B cell (primary cell): ENCODE measurements around the gene CSAG3. TPM values are rescaled to one million over a fixed set of nuclear protein-coding genes. Genes with fewer than 3 reads are reported as not detected.
"Not testable (repeated sequence)": the region's sequence is repeated elsewhere in the genome, so short reads cannot be mapped to it uniquely, and the experiment has no call there.

Experiments
- ATAC-seq: fragments of 200-7000 bp; cut with Tn5 transposase; one replicate; pipeline ENCODE4 v1.10.0; 2021; ENCODE audit warnings: low read depth, mild to moderate bottlenecking, moderate number of reproducible peaks, moderate library complexity
- CTCF ChIA-PET: fragments of 350-600 bp; sonication (Branson Sonifier 250); formaldehyde crosslinking; loops from one replicate; lab custom pipeline; 2021; ENCODE audit warnings: antibody characterized with exemption, inconsistent platforms; lab: Charles Lee
- POLR2A ChIA-PET: fragments of 350-600 bp; sonication (Branson Sonifier 250); formaldehyde crosslinking; loops from one replicate; lab custom pipeline; 2021; ENCODE audit warnings: antibody characterized with exemption; lab: Charles Lee
- DNase-seq: peaks from one replicate; pipeline ENCODE4 v3.0.0; 2013
- H2AFZ ChIP-seq: 2 replicates; pipeline ENCODE4 v1.6.1; 2012; ENCODE audit warnings: mild to moderate bottlenecking, low read depth, low read length; ENCODE audit not compliant: insufficient read depth, poor library complexity, severe bottlenecking
- H3K27ac ChIP-seq, 2 donors: 1 replicate in 1 of 2; 2 replicates in 1 of 2; pipeline ENCODE4 v1.5.1; 2012 to 2013; ENCODE audit warnings: low read length in 2 of 2, mild to moderate bottlenecking in 2 of 2, moderate library complexity in 1 of 2
- H3K27me3 ChIP-seq, 4 experiments: fragments of 200-600 bp in 1 of 4; sonication (generic) in 1 of 4; replicated peaks in 1 of 4; 1 replicate in 2 of 4; 2 replicates in 2 of 4; pipeline versions ENCODE4 v1.6.1 to v1.7.0; 2013 to 2016; ENCODE audit warnings: low read length in 3 of 4, mild to moderate bottlenecking in 2 of 4, mixed read lengths in 1 of 4, moderate library complexity in 1 of 4; ENCODE audit not compliant: insufficient read depth in 4 of 4, control insufficient read depth in 3 of 4; ENCODE audit errors: control extremely low read depth in 1 of 4
- H3K36me3 ChIP-seq, 2 experiments: replicated peaks in 1 of 2; 1 replicate in 1 of 2; 2 replicates in 1 of 2; pipeline versions ENCODE4 v1.6.1 to v1.7.1; 2013; ENCODE audit warnings: low read length in 1 of 2; ENCODE audit not compliant: insufficient read depth in 2 of 2, control insufficient read depth in 1 of 2; ENCODE audit errors: control extremely low read depth in 1 of 2, extremely low read depth in 1 of 2
- H3K4me1 ChIP-seq, 2 donors: fragments of 200-600 bp in 1 of 2; sonication (generic) in 1 of 2; 1 replicate in 1 of 2; 2 replicates in 1 of 2; pipeline versions ENCODE4 v1.5.1 to v1.6.1; 2013 to 2017; ENCODE audit warnings: low read length in 2 of 2; ENCODE audit not compliant: control insufficient read depth in 2 of 2, insufficient read depth in 2 of 2
- H3K4me2 ChIP-seq: replicated peaks from 2 replicates; pipeline ENCODE3; 2012; ENCODE audit warnings: mild to moderate bottlenecking, low read depth, low read length; ENCODE audit not compliant: poor library complexity, severe bottlenecking
- H3K4me3 ChIP-seq, 5 experiments: fragments of 200-600 bp in 1 of 5; sonication (generic) in 1 of 5; 1 replicate in 3 of 5; 2 replicates in 2 of 5; pipeline versions ENCODE4 v1.5.1 to v1.7.0; 2011 to 2016; ENCODE audit warnings: low read length in 4 of 5, mild to moderate bottlenecking in 4 of 5, low read depth in 2 of 5, control low read depth in 1 of 5, moderate library complexity in 1 of 5; ENCODE audit not compliant: insufficient read depth in 1 of 5; ENCODE audit errors: control extremely low read depth in 1 of 5, extremely low read depth in 1 of 5
- H3K79me2 ChIP-seq: fragments of 200-600 bp; sonication (generic); one replicate; pipeline ENCODE4 v1.6.0; 2016; ENCODE audit warnings: low read length; ENCODE audit not compliant: control insufficient read depth, insufficient read depth
- H3K9ac ChIP-seq: fragments of 200-600 bp; sonication (generic); 2 replicates; pipeline ENCODE4 v1.6.1; 2017; ENCODE audit warnings: mild to moderate bottlenecking, low read length, moderate library complexity
- H3K9me3 ChIP-seq, 3 donors: one replicate each; pipeline versions ENCODE4 v1.6.1 to v1.7.1; 2013; ENCODE audit warnings: low read length in 2 of 3; ENCODE audit not compliant: control insufficient read depth in 2 of 3, insufficient read depth in 1 of 3; ENCODE audit errors: control extremely low read depth in 1 of 3
- H4K20me1 ChIP-seq: 2 replicates; pipeline ENCODE4 v1.6.0; 2012; ENCODE audit warnings: mild to moderate bottlenecking, low read length; ENCODE audit not compliant: insufficient read depth, control insufficient read depth, poor library complexity, severe bottlenecking
- H3K27ac Mint-ChIP-seq: one replicate; pipeline ENCODE4 v1.8.0; 2021; ENCODE audit warnings: mixed read lengths
- H3K27me3 Mint-ChIP-seq: one replicate; pipeline ENCODE4 v1.8.0; 2021; ENCODE audit warnings: mixed read lengths
- H3K4me1 Mint-ChIP-seq: one replicate; pipeline ENCODE4 v1.8.0; 2021; ENCODE audit warnings: mixed read lengths
- H3K4me3 Mint-ChIP-seq: one replicate; pipeline ENCODE4 v1.8.0; 2021; ENCODE audit warnings: mixed read lengths
- H3K9me3 Mint-ChIP-seq: one replicate; pipeline ENCODE4 v1.8.0; 2022; ENCODE audit warnings: mixed read lengths; ENCODE audit not compliant: insufficient read depth
- EZH2 ChIP-seq: IDR thresholded peaks from 2 replicates; pipeline ENCODE4 v1.6.1; 2012; ENCODE audit warnings: borderline replicate concordance, low read depth, mild to moderate bottlenecking, moderate library complexity, low read length; ENCODE audit not compliant: insufficient read depth, poor library complexity, severe bottlenecking
- WGBS: methylation state at CpG from one replicate; pipeline ENCODE4 v1.1.5; 2013; ENCODE audit warnings: missing lambda C conversion rate; ENCODE audit not compliant: insufficient coverage; 5-methylcytosine and 5-hydroxymethylcytosine counted together
- intact Hi-C: fragments of 100-400 bp; cut with micrococcal nuclease; formaldehyde crosslinking; loops from one replicate; pipeline ENCODE4 v1.10.0; 2022
- polyA plus RNA-seq: library from polyadenylated mRNA; depleted of rRNA; stranded (reverse); fragments of >200 nt; gene quantifications from 2 replicates; pipeline ENCODE4 v1.2.3, GENCODE V29; 2012
- total RNA-seq, 2 donors: library from RNA; stranded (reverse); fragments of 120-200 nt in 1 of 2; gene quantifications; 1 replicate in 1 of 2; 2 replicates in 1 of 2; pipeline versions ENCODE4 v1.2.3 to v1.2.4, GENCODE V29; 2013 to 2022
- TF ChIP-seq, protein P1 (sequence below): fragments of 200-600 bp; IDR thresholded peaks from one replicate; pipeline ENCODE4 v1.8.0; 2022; ENCODE audit warnings: antibody characterized with exemption, mild to moderate bottlenecking

Gene CSAG3
- total and polyA plus RNA-seq, 2 donors (not counting 1 experiment from before 2014, with no cell fraction given) = not detected

- 86% methylated on average over 4 of the region's 12 CpGs for WGBS
- ChIA-PET CTCF (no interaction called here), POLR2A (no interaction called here)
- Mint-ChIP-seq H3K4me3 (no peak overlapping the region), H3K4me1 (no peaks in the 10 kb centered on the region), H3K27me3 (no peaks in the 10 kb centered on the region), H3K27ac (no peak overlapping the region), H3K9me3 (no peaks in the 10 kb centered on the region)
- Histone ChIP-seq H3K27ac (no peak overlapping the region), H3K4me3 (no peak overlapping the region), H3K27me3 (no peaks in the 10 kb centered on the region), H3K9ac (no peak overlapping the region), H2AFZ (no peak overlapping the region), H3K9me3 (no peaks in the 10 kb centered on the region), H3K79me2 (no peaks in the 10 kb centered on the region), H4K20me1 (no peaks in the 10 kb centered on the region), H3K4me1 (no peaks in the 10 kb centered on the region), H3K4me2 (no peak overlapping the region), H3K36me3 (no peaks in the 10 kb centered on the region)
- no peak for DNase-seq
- intact Hi-C loops = no loop called here
- TF ChIP-seq, protein P1, sequence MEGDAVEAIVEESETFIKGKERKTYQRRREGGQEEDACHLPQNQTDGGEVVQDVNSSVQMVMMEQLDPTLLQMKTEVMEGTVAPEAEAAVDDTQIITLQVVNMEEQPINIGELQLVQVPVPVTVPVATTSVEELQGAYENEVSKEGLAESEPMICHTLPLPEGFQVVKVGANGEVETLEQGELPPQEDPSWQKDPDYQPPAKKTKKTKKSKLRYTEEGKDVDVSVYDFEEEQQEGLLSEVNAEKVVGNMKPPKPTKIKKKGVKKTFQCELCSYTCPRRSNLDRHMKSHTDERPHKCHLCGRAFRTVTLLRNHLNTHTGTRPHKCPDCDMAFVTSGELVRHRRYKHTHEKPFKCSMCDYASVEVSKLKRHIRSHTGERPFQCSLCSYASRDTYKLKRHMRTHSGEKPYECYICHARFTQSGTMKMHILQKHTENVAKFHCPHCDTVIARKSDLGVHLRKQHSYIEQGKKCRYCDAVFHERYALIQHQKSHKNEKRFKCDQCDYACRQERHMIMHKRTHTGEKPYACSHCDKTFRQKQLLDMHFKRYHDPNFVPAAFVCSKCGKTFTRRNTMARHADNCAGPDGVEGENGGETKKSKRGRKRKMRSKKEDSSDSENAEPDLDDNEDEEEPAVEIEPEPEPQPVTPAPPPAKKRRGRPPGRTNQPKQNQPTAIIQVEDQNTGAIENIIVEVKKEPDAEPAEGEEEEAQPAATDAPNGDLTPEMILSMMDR = no peak
- TF ChIP-seq EZH2 = no peak
- ATAC-seq = no peak
Measured at GRCh38 chrX:152735860-152736511, 23.0 kb upstream of the CSAG3 start.

DNA sequence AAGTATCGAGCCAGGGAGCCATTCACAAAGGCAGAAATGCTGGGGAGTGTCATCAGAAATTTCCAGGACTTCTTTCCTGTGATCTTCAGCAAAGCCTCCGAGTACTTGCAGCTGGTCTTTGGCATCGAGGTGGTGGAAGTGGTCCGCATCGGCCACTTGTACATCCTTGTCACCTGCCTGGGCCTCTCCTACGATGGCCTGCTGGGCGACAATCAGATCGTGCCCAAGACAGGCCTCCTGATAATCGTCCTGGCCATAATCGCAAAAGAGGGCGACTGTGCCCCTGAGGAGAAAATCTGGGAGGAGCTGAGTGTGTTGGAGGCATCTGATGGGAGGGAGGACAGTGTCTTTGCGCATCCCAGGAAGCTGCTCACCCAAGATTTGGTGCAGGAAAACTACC lies 22.5 kb upstream of the CSAG3 start:
- H3K4me1 Mint-ChIP-seq, H3K27me3 ChIP-seq, H3K9me3 ChIP-seq, H3K9me3 Mint-ChIP-seq, H4K20me1 ChIP-seq, intact Hi-C loops, ATAC-seq, H2AFZ ChIP-seq, H3K27me3 Mint-ChIP-seq, H3K9ac ChIP-seq, H3K4me1 ChIP-seq, H3K4me2 ChIP-seq, POLR2A ChIA-PET, DNase-seq, CTCF ChIA-PET, H3K27ac ChIP-seq, H3K36me3 ChIP-seq, H3K79me2 ChIP-seq, H3K4me3 Mint-ChIP-seq, H3K4me3 ChIP-seq, H3K27ac Mint-ChIP-seq: not testable (repeated sequence)
- WGBS = 86% methylated on average over 6 of the region's 12 CpGs
